MCF 10A (cell line): ENCODE data around the gene ATG14. TPM values are rescaled to one million over a fixed set of nuclear protein-coding genes. Genes with fewer than 3 reads are reported as not detected.
"Not testable (repeated sequence)": the region's sequence is repeated elsewhere in the genome, so short reads cannot be mapped to it uniquely, and the experiment has no call there.

Experiments
- BruUV-seq: library from RNA; stranded (reverse); fragments of 400-500 nt; replicated peaks from 2 replicates; lab custom pipeline; 2021; lab: Mats Ljungman, UMichigan
- CTCF ChIA-PET: fragments of 300-600 bp; sonication (Branson Sonifier 250); formaldehyde crosslinking; extraction: SDS; loops from one replicate; lab custom pipeline; 2021; ENCODE audit warnings: antibody characterized with exemption, inconsistent platforms; lab: Yijun Ruan, JAX
- POLR2A ChIA-PET: fragments of 300-600, 350-650 bp; sonication (Branson Sonifier 250); formaldehyde crosslinking; extraction: SDS; loops from one replicate; lab custom pipeline; 2020; ENCODE audit warnings: antibody characterized with exemption, inconsistent platforms; lab: Yijun Ruan, JAX
- DNase-seq: peaks from one replicate; pipeline ENCODE4 v3.0.0-alpha.2; 2018; ENCODE audit not compliant: unreplicated experiment
- H3K27ac Mint-ChIP-seq: one replicate; pipeline ENCODE4 v1.8.0; 2022; ENCODE audit warnings: mild to moderate bottlenecking, low read depth, mixed read lengths; ENCODE audit not compliant: unreplicated experiment
- H3K27me3 Mint-ChIP-seq: one replicate; pipeline ENCODE4 v1.8.0; 2022; ENCODE audit warnings: mixed read lengths; ENCODE audit not compliant: insufficient read depth, unreplicated experiment
- H3K36me3 Mint-ChIP-seq: one replicate; pipeline ENCODE4 v1.8.0; 2022; ENCODE audit warnings: mild to moderate bottlenecking, moderate library complexity, mixed read lengths; ENCODE audit not compliant: insufficient read depth, unreplicated experiment
- H3K4me1 Mint-ChIP-seq: one replicate; pipeline ENCODE4 v1.8.0; 2022; ENCODE audit warnings: mixed read lengths; ENCODE audit not compliant: insufficient read depth, unreplicated experiment
- H3K4me3 Mint-ChIP-seq: one replicate; pipeline ENCODE4 v1.8.0; 2022; ENCODE audit warnings: mild to moderate bottlenecking, moderate library complexity, mixed read lengths; ENCODE audit not compliant: unreplicated experiment
- H3K9me3 Mint-ChIP-seq: one replicate; pipeline ENCODE4 v1.8.0; 2022; ENCODE audit warnings: mixed read lengths; ENCODE audit not compliant: unreplicated experiment
- CTCF ChIP-seq: fragments of 200-600 bp; IDR thresholded peaks from one replicate; pipeline ENCODE4 v1.8.0; 2022; ENCODE audit warnings: antibody characterized with exemption, mild to moderate bottlenecking; ENCODE audit not compliant: unreplicated experiment
- intact Hi-C: fragments of 100-400 bp; cut with micrococcal nuclease; formaldehyde crosslinking; loops from 2 replicates; pipeline ENCODE4 v1.14.1; 2022
- total RNA-seq: library from RNA; stranded (reverse); gene quantifications from 2 replicates; pipeline ENCODE4 v1.2.3, GENCODE V29; 2022

The ATG14 gene
- total RNA-seq, 1 experiment from 2014 or later: 6.6 TPM

GRCh38 chr14:55348766-55349453 is 62.7 kb downstream of the ATG14 start:
- TF ChIP-seq CTCF: no peak
- Mint-ChIP-seq H3K36me3 (peaks cover 9% of the 10 kb centered on the region), H3K4me3 (no peak overlapping the region), H3K27ac (no peak overlapping the region), H3K4me1 (no peaks in the 10 kb centered on the region), H3K9me3 (no peaks in the 10 kb centered on the region), H3K27me3 (no peaks in the 10 kb centered on the region)
- ChIA-PET CTCF (interaction anchor here (0.6 to 4.6 kb wide), 4 partner anchors 15 to 78 kb away, joined by 3 to 21 read pairs (median 3); partner anchors contain the start of gene FBXO34), POLR2A (interaction anchor here (1.7 to 1.9 kb wide), 2 partner anchors 76 to 79 kb away, joined by 4 to 5 read pairs; no protein-coding TSS in a partner anchor)
- no peak for DNase-seq
- intact Hi-C loops: no loop called here
- no TSS peak for BruUV-seq

DNA sequence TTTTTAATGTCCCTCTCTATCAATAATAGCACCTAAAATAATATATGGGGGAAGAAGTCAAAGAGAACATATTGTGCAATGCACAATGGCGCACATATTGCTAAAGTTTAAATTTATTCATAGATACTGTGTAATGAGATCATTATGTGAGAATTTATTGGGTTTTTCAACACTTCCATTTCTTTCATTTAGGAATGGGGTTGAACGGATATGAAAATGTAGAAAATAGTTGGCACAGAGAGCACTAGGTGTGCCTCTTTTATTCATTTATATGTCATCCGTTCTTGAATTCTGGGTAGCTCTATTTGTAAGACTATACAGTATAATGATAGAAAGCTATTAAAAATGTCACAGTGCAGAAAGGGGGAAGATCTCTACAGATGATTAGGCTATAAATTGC is 63.9 kb downstream of the ATG14 start:
- H3K4me1 Mint-ChIP-seq: no peaks in the 10 kb centered on the region
- no peak overlapping the region for H3K27ac Mint-ChIP-seq
- peaks cover 4% of the 10 kb centered on the region for H3K36me3 Mint-ChIP-seq
- CTCF ChIA-PET: interaction anchor here (0.6 to 1.2 kb wide), 3 partner anchors 8 to 77 kb away, joined by 4 to 5 read pairs (median 4); no protein-coding TSS in a partner anchor
- TF ChIP-seq CTCF: no peak
- no peaks in the 10 kb centered on the region for H3K27me3 Mint-ChIP-seq
- no peak overlapping the region for H3K4me3 Mint-ChIP-seq
- no TSS peak for BruUV-seq
- H3K9me3 Mint-ChIP-seq: no peaks in the 10 kb centered on the region
- DNase-seq: no peak
- POLR2A ChIA-PET: interaction anchor here (0.7 to 1.9 kb wide), 2 partner anchors 32 to 75 kb away, joined by 3 to 5 read pairs; no protein-coding TSS in a partner anchor
- intact Hi-C loops: no loop called here

- no peak for DNase-seq
- H3K36me3 Mint-ChIP-seq: peaks cover 4% of the 10 kb centered on the region
- no peaks in the 10 kb centered on the region for H3K27me3 Mint-ChIP-seq
- no peaks in the 10 kb centered on the region for H3K9me3 Mint-ChIP-seq
- no peak overlapping the region for H3K4me3 Mint-ChIP-seq
- BruUV-seq: no TSS peak
- TF ChIP-seq CTCF: no peak
- intact Hi-C loops: no loop called here
- ChIA-PET CTCF (interaction anchor here (0.7 to 1.2 kb wide), 3 partner anchors 49 to 81 kb away, joined by 3 to 5 read pairs (median 4); no protein-coding TSS in a partner anchor), POLR2A (interaction anchor here (0.5 to 0.7 kb wide), 4 partner anchors 33 to 1128 kb away, joined by 3 to 5 read pairs (median 3); no protein-coding TSS in a partner anchor)
- H3K27ac Mint-ChIP-seq: no peak overlapping the region
- no peaks in the 10 kb centered on the region for H3K4me1 Mint-ChIP-seq
Observed at GRCh38 chr14:55347040-55347439, 64.6 kb downstream of the ATG14 start.

GRCh38 chr14:55344582-55345163 is 67.0 kb downstream of the ATG14 start:
- H3K4me1 Mint-ChIP-seq, intact Hi-C loops, H3K27ac Mint-ChIP-seq, BruUV-seq, H3K36me3 Mint-ChIP-seq, DNase-seq, POLR2A ChIA-PET, H3K4me3 Mint-ChIP-seq, H3K9me3 Mint-ChIP-seq, H3K27me3 Mint-ChIP-seq: not testable (repeated sequence)
- CTCF ChIA-PET: interaction anchor here (0.9 kb wide), 1 partner anchor 100 kb away, joined by 3 read pairs; no protein-coding TSS in a partner anchor
